H1 (cell line): ENCODE results near the gene CRADD.

Experiments
- CEBPB ChIP-seq: IDR thresholded peaks from 2 replicates; pipeline ENCODE4 v1.6.1; 2012; ENCODE audit warnings: low read depth, low read length
- CHD2 ChIP-seq: IDR thresholded peaks from 2 replicates; pipeline ENCODE4 v1.6.1; 2012; ENCODE audit warnings: low read length, improper control_type of control experiment
- RXRA ChIP-seq: IDR thresholded peaks from 2 replicates; pipeline ENCODE4 v1.6.1; 2011; ENCODE audit warnings: low read depth, mild to moderate bottlenecking, low read length, moderate library complexity; ENCODE audit not compliant: insufficient read depth

DNA sequence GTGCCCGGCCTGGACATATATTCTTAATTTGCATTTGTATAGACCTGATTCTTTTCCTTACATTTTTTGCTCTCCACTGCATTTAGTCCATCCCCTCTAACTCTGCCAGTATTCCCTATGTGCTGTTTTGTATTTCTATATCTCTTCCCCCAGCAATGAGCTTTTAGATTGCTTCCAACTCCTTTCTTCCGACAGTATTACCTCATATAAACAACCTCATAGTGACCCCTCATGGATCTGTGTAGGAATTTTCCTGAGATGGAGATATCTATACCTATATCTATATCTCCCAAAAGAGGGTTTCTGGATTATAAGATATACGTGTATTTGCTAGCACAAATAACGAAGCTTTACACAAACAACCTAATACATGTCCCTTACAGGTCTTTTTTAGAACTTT is 161.9 kb downstream of the CRADD start:
- TF ChIP-seq CEBPB (no peak), CHD2 (no peak), RXRA (no peak)
